ENCODE measurements around the gene CRCP. TPM values are rescaled to one million over a fixed set of nuclear protein-coding genes. Genes with fewer than 3 reads are reported as not detected.
"Not testable (repeated sequence)": the region's sequence is repeated elsewhere in the genome, so short reads cannot be mapped to it uniquely, and the experiment has no call there.

Gene CRCP
- total RNA-seq, 2 experiments from 2014 or later, result 18.5 to 19.6 TPM

DNA sequence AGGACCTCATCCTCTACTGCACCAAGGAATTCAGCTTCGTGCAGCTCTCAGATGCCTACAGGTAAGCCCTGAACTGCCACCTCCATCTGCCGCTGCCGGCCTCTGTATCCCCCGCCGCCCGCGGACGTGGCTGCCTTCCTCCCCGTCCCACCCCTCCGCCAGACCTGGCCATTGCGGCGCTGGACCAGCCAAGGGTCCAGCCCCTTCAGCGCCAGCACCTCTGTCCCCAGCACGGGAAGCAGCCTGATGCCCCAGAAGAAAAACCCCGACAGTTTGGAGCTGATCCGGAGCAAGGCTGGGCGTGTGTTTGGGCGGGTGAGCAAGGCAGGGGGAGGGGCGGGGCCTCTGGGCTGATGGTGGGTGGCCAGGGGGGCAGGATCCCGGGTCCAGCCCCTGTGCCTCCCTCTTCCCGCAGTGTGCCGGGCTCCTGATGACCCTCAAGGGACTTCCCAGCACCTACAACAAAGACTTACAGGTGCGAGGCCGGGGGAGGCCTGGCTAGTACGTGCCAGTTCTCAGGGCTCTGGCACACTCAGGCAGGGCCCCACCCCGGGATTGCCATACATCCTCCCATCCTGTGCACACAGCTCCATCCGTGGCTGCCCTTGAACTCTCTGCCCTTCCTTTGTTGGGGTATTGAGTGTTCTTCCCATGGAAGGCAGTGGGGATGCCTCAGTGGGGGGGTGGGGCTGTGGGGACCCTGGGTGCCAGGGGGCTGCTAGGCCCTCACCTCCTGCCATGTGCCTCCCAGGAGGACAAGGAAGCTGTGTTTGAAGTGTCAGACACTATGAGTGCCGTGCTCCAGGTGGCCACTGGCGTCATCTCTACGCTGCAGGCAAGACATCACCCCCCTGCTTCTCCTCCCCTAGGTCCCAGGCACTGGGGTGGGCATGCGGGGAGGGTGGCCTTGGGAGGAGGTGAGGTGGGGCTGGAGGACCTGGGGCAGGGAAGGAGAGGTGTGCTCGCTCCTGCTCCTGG lies 25.5 kb upstream of the CRCP start:
- no peaks in the 10 kb centered on the region for H3K27me3 Mint-ChIP-seq (ENCODE audit: low read depth)
- no peaks in the 10 kb centered on the region for H3K36me3 Mint-ChIP-seq (ENCODE audit: low read depth)
- intact Hi-C loops (cut with micrococcal nuclease), result no loop called here
- H3K4me3 Mint-ChIP-seq, result no peak overlapping the region
- no peak for DNase-seq
- H3K9me3 Mint-ChIP-seq, result no peaks in the 10 kb centered on the region
- no peak overlapping the region for H3K27ac Mint-ChIP-seq
- CTCF ChIA-PET, result no interaction called here
- H3K4me1 Mint-ChIP-seq (ENCODE audit: low read depth), result no peaks in the 10 kb centered on the region

GRCh38 chr7:66092654-66093053 lies 22.0 kb upstream of the CRCP start:
- Mint-ChIP-seq H3K27ac (no peak overlapping the region), H3K36me3 (ENCODE audit: low read depth) (no peaks in the 10 kb centered on the region), H3K27me3 (ENCODE audit: low read depth) (no peaks in the 10 kb centered on the region), H3K9me3 (no peaks in the 10 kb centered on the region), H3K4me3 (no peak overlapping the region), H3K4me1 (ENCODE audit: low read depth) (no peaks in the 10 kb centered on the region)
- CTCF ChIA-PET, result no interaction called here
- DNase-seq, result no peak
- intact Hi-C loops (cut with micrococcal nuclease), result no loop called here

- CTCF ChIA-PET, result no interaction called here
- H3K4me1 Mint-ChIP-seq (ENCODE audit: low read depth), result peaks cover 6% of the 10 kb centered on the region
- no peak overlapping the region for H3K4me3 Mint-ChIP-seq
- no peaks in the 10 kb centered on the region for H3K27me3 Mint-ChIP-seq (ENCODE audit: low read depth)
- intact Hi-C loops (cut with micrococcal nuclease), result no loop called here
- H3K36me3 Mint-ChIP-seq (ENCODE audit: low read depth), result no peaks in the 10 kb centered on the region
- no peak for DNase-seq
- no peaks in the 10 kb centered on the region for H3K9me3 Mint-ChIP-seq
- H3K27ac Mint-ChIP-seq, result no peak overlapping the region
These were observed 19.6 kb upstream of the CRCP start for GRCh38 chr7:66095010-66095409.

DNA sequence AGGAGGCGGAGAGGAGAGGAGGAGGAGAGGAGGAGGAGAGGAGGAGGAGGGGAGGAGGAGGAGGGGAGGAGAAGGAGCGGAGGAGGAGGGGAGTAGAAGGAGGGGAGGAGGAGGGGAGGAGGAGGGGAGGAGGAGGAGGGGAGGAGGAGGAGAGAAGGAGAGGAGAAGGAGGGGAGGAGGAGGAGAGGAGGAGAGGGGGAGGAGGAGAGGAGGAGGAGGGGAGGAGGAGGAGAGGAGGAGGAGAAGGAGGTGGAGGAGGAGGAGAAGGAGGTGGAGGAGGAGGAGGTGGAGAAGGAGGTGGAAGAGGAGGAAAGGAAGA lies 15.5 kb upstream of the CRCP start:
- no peaks in the 10 kb centered on the region for H3K27me3 Mint-ChIP-seq (ENCODE audit: low read depth)
- intact Hi-C loops (cut with micrococcal nuclease), result no loop called here
- no peak overlapping the region for H3K27ac Mint-ChIP-seq

GRCh38 chr7:66099551-66100407 lies 14.9 kb upstream of the CRCP start:
- intact Hi-C loops (cut with micrococcal nuclease), result loop anchor here (1.0 kb wide), 1 partner anchor 16 kb away; no protein-coding TSS in a partner anchor
- peak overlapping the region; percentile 86 for H3K27ac Mint-ChIP-seq
- H3K9me3 Mint-ChIP-seq, result no peaks in the 10 kb centered on the region
- CTCF ChIA-PET, result interaction anchor here (0.7 kb wide), 1 partner anchor 15 kb away, joined by 3 read pairs; the partner anchor contains the start of gene CRCP
- H3K4me3 Mint-ChIP-seq, result peak overlapping the region; percentile 81
- H3K4me1 Mint-ChIP-seq (ENCODE audit: low read depth), result peaks cover 11% of the 10 kb centered on the region
- peak; percentile 64 for DNase-seq
- H3K27me3 Mint-ChIP-seq (ENCODE audit: low read depth), result no peaks in the 10 kb centered on the region
- H3K36me3 Mint-ChIP-seq (ENCODE audit: low read depth), result no peaks in the 10 kb centered on the region

More for the DNA sequence above, 15.5 kb upstream of the CRCP start:
- CTCF ChIA-PET, result no interaction called here
- DNase-seq, result no peak
- Mint-ChIP-seq H3K9me3 (no peaks in the 10 kb centered on the region), H3K36me3 (ENCODE audit: low read depth) (no peaks in the 10 kb centered on the region), H3K4me3 (no peak overlapping the region), H3K4me1 (ENCODE audit: low read depth) (peaks cover 11% of the 10 kb centered on the region)

- intact Hi-C loops (cut with micrococcal nuclease), result loop anchor here (1.0 kb wide), 1 partner anchor 15 kb away; no protein-coding TSS in a partner anchor
- CTCF ChIA-PET, result interaction anchor here (0.7 kb wide), 1 partner anchor 14 kb away, joined by 3 read pairs; the partner anchor contains the start of gene CRCP
- no peak for DNase-seq
- H3K27ac Mint-ChIP-seq, result peak overlapping the region; percentile 86
- peak overlapping the region; percentile 81 for H3K4me3 Mint-ChIP-seq
- no peaks in the 10 kb centered on the region for H3K9me3 Mint-ChIP-seq
- H3K4me1 Mint-ChIP-seq (ENCODE audit: low read depth), result peaks cover 11% of the 10 kb centered on the region
- H3K36me3 Mint-ChIP-seq (ENCODE audit: low read depth), result no peaks in the 10 kb centered on the region
- no peaks in the 10 kb centered on the region for H3K27me3 Mint-ChIP-seq (ENCODE audit: low read depth)
These were observed 14.1 kb upstream of the CRCP start for GRCh38 chr7:66100408-66101050.

DNA sequence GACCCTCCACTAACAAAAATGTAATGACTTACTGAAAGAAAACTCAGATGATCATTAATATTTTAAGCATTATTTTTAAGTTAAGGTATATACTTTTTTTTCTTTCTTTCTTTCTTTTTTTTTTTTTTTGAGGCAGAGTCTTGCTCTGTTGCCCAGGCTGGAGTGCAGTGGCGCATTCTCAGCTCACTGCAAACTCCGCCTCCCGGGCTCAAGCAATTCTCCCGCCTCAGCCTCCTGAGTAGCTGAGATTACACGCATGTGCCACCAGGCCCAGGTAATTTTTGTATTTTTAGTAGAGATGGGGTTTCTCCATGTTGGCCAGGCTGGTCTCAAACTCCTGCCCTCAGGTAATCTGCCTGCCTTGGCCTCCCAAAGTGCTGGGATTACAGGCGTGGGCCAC lies 12.5 kb upstream of the CRCP start:
- H3K36me3 Mint-ChIP-seq (ENCODE audit: low read depth); H3K4me3 Mint-ChIP-seq; DNase-seq; H3K27ac Mint-ChIP-seq; intact Hi-C loops (cut with micrococcal nuclease); H3K9me3 Mint-ChIP-seq; CTCF ChIA-PET; H3K27me3 Mint-ChIP-seq (ENCODE audit: low read depth): not testable (repeated sequence)
- H3K4me1 Mint-ChIP-seq (ENCODE audit: low read depth), result peaks cover 11% of the 10 kb centered on the region

DNA sequence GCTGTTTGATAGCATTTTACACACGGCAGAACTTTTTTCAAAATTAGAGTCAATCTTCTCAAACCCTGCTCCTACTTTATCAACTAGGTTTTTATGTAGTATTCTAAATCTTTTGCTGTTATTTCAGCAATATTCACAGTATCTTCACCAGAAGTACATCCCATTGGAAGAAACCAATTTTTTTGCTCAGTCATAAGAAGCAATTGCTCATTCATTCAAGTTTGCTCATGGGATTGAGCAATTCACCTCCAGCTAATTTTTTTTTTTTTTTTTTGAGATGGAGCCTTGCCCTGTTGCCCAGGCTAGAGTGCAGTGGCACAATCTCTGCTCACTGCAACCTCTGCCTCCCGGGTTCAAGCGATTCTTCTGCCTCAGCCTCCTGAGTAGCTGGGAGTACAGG lies 10.7 kb upstream of the CRCP start:
- H3K4me3 Mint-ChIP-seq; H3K36me3 Mint-ChIP-seq (ENCODE audit: low read depth); H3K9me3 Mint-ChIP-seq; H3K27me3 Mint-ChIP-seq (ENCODE audit: low read depth); intact Hi-C loops (cut with micrococcal nuclease); H3K27ac Mint-ChIP-seq; DNase-seq; CTCF ChIA-PET: not testable (repeated sequence)
- peaks cover 11% of the 10 kb centered on the region for H3K4me1 Mint-ChIP-seq (ENCODE audit: low read depth)

GRCh38 chr7:66105263-66105748 lies 9.3 kb upstream of the CRCP start:
- H3K9me3 Mint-ChIP-seq, result no peaks in the 10 kb centered on the region
- H3K27ac Mint-ChIP-seq, result no peak overlapping the region
- no peaks in the 10 kb centered on the region for H3K27me3 Mint-ChIP-seq (ENCODE audit: low read depth)
- H3K4me3 Mint-ChIP-seq, result no peak overlapping the region
- no peak for DNase-seq
- peaks cover 2% of the 10 kb centered on the region for H3K4me1 Mint-ChIP-seq (ENCODE audit: low read depth)
- CTCF ChIA-PET, result no interaction called here
- H3K36me3 Mint-ChIP-seq (ENCODE audit: low read depth), result no peaks in the 10 kb centered on the region
- intact Hi-C loops (cut with micrococcal nuclease), result no loop called here

- H3K4me1 Mint-ChIP-seq (ENCODE audit: low read depth); H3K36me3 Mint-ChIP-seq (ENCODE audit: low read depth); H3K4me3 Mint-ChIP-seq; H3K27me3 Mint-ChIP-seq (ENCODE audit: low read depth); intact Hi-C loops (cut with micrococcal nuclease); H3K9me3 Mint-ChIP-seq; CTCF ChIA-PET; H3K27ac Mint-ChIP-seq; DNase-seq: not testable (repeated sequence)
These were observed 6.2 kb upstream of the CRCP start for GRCh38 chr7:66108410-66108809.

GRCh38 chr7:66110856-66111255 lies 3.8 kb upstream of the CRCP start:
- intact Hi-C loops (cut with micrococcal nuclease), result loop anchor here (10.0 kb wide), 1 partner anchor 1194 kb away; no protein-coding TSS in a partner anchor
- Mint-ChIP-seq H3K9me3 (no peaks in the 10 kb centered on the region), H3K4me3 (no peak overlapping the region), H3K27ac (no peak overlapping the region), H3K36me3 (ENCODE audit: low read depth) (peaks cover 6% of the 10 kb centered on the region), H3K27me3 (ENCODE audit: low read depth) (no peaks in the 10 kb centered on the region), H3K4me1 (ENCODE audit: low read depth) (peaks cover 5% of the 10 kb centered on the region)
- no peak for DNase-seq
- CTCF ChIA-PET, result no interaction called here
